ENCODE results near the gene ZFC3H1.

Gene ZFC3H1

DNA sequence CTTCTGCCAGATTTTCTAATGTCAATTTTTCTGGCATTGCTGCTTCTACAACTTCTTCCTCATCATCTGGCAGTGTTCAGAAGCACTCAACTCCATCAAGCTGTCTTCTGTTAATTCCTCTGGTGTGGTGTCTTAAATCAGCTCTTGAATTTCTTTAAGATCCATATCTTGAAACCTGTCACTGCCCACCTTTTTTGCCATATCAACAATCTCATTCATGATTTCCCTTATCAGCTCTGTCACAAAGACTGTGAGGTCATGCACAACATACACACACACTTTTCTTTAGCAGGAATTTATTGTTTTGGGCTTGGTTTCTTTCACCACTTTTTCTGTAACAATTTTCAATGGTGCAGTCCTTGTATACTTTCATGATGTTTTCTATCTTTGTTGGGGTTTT, 7.7 kb upstream of the ZFC3H1 start:
- DNase-seq: no peak

DNA sequence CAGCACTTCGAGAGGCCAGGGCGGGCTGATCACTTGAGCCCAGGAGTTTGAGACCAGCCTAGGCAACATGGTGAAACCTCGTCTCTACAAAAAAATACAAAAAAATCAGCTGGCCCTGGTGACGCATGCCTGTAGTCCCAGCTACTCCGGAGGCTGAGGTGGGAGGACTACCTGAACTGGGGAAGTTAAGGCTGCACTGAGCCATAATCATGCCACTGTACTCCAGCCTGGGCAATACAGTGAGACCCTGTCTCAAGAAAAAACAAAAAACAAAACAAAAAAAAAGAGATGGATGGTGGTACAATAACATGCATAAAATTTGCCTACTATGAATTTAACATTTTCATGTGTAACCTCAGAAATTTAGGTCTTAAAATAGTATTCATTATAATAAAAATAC, 2.6 kb upstream of the ZFC3H1 start:
- DNase-seq: no peak

DNA sequence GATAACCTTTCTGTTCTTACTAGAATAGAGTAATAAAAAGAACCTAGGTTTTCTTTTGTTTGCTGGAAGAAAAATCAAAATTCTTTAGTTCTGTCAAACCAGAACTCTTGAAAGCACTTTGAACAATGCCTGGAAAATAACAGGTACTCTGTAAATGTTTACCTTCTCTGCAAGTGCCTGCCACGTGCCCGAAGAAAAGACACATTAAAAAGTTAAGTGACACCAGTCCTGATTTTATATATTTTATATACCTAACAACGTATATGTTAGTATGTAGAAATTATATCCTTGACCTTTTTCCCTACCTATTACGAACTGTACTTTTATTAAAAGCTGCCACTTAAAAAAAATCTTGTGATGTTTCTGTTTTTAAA, 1.4 kb upstream of the ZFC3H1 start:
- no peak for DNase-seq

DNA sequence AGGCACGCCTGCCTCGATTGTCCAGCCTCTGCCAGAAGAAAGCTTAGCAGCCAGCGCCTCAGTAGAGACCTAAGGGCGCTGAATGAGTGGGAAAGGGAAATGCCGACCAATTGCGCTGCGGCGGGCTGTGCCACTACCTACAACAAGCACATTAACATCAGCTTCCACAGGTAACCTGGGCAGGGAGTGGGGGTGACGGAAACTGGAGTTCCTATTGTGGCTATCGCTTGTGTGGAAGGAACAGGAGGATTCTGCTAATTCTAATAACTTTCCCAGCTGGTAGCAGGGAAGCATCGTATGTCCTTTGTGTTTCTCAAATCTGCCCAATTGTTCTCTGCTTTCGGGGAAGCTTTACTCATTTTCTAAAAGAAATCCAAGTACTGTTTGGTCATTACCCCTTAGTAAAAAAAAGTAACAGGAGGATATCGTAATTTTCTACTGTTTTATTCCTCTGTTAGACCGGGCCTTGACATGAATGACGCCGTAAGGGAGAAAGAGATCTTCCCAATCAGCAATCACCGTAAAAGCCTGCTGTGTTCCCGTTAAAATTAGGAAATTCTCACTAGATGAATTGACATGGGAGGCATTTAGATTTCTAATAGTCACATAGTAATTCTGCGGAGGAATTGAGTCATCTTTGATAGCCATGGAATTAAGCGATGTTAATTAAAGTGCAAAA, 902 bp upstream of the ZFC3H1 start:
- DNase-seq: no peak

DNA sequence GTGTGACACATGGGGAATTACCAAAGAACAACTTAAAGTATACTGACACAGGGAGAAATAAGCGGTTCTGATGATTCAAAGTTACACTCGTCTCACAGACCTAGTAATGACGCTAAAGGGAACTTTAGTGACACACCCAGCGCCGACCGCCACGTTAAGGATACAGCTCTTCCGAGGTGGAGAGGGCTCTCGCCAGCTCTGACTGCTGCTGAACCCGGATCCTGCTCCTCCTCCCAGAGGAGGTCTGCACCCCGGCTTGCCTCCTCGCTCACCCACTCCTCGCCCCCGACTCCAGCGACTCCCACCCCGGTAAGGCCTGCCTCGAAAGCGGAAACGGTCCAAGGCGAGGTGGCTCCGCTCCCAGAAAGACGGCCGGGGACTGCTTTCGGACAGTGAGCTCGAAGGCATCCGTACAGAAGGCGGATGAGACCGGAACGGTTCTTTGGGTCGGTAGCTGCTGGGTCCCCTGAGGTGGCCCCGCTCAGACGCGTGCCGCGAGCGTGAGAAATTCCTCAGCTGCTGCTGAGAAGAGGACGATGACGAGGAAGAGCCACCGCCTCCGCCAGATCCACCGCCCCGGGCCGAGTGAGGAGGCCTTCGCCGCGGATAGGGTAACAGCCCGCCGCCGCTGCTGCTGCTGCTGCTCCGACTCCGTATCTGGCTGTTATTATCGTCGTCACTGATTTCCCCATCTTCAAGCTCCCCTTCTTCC, 643 bp downstream of the ZFC3H1 start:
- DNase-seq: peak; percentile 55

DNA sequence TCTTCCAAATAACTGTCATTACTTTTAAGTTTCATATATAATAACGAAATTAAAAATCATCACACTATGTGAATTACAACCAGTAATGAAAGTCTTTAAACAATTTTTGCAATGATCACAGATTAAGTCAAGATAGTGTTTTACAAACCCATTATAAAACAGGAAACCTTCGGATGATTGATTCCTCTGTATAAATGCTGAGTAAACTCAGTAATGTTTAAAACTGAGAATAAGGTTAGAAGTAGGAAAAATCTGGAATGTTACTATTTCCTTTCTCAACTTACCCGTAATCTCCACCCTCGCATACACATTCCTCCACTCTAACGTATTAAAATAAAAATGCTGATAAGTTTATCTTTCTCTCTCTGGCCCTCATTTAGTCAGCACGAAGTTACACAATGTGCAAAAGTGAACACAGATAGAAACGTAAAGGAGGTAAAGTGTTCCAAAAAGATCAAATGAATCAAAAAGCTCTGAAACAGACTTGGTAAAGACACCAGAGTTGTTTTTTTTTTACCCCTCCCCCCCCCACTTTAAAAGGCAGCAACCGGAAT, 1.6 kb downstream of the ZFC3H1 start:
- DNase-seq: no peak

DNA sequence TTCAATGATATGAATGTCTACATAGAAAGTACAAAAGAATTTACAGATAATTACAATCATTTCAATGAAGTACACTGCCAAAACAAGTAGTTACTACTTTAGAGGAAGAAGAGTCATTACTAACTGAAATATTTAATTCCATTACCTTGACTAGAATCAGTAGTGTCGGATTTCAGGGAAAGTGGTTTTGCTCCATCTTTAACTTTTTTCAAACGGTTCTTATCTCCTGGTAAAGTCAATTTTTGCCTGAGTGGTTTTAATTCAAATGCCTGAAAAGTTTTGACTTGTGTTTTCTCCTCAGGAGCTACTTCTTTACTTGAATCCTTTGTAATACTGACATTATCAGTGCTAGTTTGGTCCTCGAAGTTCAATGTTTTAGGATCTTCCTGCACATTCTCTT, 6.9 kb downstream of the ZFC3H1 start:
- no peak for DNase-seq

DNA sequence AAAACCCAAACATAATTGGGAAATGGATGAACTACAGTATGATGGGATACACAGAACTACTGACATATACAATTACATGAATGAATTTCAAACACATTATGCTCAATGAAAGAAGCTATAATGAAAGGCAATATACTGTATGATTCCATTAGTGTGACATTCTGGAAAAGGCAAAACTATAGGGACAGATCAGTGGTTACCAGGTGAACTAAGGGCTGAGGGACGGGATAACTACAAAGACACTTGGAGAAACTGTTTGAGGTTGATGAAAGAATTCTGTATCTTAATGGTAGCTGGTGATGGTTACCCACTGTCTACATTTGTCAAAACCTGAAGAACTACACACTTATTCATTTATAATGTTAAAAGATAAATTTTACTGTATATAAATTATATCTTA, 7.7 kb downstream of the ZFC3H1 start:
- no peak for DNase-seq

DNA sequence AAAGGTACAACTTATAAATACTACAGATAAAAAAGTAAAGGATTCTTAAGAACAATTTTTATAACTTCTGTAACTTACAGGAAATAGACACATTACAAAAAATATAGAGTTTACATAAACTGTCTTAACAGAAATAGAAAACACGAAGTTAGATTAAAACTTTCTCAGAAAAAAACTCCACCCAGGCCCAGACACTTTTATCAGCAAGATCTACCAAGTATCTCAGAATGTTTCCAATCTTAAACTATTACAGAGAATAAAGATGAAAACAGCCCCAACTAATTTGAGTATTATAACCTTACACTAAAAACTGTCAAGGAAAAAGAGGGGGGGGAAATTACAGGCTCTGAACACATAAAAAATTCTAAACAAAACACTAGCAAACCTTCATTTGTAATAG, 8.2 kb downstream of the ZFC3H1 start:
- DNase-seq: no peak

DNA sequence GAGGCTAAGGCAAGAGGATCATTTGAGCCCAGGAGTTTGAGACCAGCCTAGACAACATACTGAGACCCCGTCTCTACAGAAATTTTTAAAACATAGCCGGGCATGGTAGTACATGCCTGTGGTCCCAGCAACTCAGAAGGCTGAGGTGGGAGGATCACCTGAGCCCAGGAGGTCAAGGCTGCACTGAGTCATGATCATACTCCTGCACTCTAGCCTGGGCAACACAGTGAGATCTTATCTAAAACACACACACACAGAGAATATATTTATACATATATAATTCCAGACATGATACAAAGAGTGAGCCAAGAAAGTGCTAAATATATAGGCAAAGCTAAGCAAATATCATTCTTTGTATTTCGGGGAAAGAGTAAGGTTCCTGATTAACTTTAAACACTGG, 9.4 kb downstream of the ZFC3H1 start:
- DNase-seq: no peak

DNA sequence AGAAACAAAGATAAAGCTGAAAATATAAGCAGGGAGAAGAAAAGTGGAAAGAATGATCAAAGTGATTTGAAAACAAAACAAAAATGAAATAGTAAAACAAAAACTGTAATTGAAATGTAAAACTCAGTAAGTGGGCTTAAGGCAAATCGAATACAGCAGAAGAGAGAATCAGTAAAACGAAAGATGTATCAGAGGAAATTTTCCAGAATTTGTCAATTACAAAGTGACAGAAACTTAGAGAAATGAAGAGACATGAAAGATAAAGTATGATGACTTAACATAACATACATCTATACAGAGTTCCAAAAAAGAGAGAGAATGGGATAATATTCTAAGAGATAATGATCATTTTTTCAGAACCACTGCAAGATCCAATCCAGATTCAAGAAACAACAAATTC, 10.5 kb downstream of the ZFC3H1 start:
- DNase-seq: no peak

DNA sequence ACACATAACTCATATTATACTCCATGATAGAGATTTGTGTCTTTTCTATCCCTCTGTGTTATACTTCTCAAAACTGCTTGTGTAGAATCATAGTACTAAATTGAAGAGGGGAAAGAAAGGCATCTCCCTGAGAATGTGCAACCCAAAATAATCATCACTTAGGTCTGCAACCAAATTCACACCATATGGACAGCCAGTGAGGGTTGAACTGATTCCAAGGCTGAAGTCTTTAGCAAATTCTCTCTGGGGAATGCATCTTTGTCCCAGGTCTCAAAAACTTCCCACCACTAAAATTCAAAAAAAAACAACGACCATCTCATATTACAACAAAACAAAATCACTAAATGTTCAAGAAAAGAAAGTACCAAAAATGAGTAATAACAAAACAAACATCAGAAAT, 11.0 kb downstream of the ZFC3H1 start:
- DNase-seq: no peak

DNA sequence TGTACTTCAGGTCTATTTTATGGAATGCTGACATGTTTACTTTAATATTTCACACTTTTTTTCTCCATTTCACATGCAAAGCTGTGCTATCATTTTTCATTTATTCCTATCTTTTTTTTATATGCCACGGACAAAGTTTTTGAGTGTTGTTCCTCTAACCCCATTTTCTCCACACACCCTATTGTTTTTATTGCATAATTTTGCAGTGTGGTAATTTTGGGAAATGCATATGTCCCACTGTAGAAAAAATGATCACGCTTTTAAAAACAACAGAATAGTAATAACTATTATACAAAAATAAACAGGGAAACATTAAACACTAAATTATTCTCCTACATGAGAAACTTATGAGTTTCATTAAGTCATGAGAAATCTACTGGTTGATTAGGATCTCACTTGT, 14.2 kb downstream of the ZFC3H1 start:
- no peak for DNase-seq

DNA sequence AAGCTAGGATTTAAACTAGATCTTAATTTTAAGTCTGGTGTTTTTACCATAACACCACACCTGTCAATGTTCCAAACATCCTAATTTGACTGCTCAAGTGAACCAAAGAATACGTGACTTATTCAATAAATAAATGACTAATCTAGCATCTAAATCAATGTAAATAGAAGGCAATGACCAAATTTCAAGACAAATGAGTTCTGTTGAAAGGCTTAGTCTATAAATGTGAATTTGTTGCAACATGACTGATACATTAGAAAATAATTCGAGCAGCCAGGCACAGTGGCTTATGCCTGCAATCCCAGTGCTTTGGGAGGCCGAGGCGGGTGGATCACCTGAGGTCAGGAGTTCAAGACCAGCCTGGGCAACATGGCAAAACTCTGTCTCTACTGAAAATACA, 15.1 kb downstream of the ZFC3H1 start:
- no peak for DNase-seq

DNA sequence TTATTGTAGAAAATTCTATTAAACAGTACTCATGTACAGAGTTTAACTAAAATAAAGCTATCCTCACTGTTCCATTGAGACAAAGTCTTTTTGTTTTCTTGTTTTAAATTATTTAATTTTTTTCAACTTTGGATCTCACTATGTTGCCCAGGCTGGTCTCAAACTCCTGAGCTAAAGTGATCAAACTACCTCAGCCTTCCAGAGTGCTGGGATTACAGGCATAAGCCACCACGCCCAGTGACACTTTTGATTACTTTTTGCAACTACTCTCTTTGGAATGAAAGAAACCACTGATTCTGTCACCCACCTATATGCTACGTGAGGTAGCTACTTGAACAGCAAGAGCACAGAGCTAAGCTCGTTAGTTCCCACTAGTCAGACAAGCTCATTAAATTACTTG, 17.1 kb downstream of the ZFC3H1 start:
- DNase-seq: no peak

DNA sequence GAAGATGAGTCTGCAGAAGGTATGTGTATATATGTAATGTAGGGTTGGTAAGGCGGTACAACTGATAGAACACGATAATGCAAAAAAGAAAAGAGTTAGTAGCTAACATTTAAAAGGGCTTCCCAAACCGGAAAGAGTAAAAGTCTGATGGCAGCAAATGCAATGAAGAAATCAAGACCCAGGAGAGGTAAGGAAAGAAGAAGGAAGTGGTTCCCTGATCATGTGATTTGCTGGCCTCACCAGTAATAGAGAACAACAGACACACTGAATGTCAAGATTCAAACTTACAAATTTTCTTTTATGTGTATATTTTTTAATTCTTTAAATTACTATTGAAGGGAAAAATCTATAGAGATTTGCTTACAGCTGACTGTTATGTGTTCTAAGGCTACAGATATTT, 18.4 kb downstream of the ZFC3H1 start:
- DNase-seq: no peak

DNA sequence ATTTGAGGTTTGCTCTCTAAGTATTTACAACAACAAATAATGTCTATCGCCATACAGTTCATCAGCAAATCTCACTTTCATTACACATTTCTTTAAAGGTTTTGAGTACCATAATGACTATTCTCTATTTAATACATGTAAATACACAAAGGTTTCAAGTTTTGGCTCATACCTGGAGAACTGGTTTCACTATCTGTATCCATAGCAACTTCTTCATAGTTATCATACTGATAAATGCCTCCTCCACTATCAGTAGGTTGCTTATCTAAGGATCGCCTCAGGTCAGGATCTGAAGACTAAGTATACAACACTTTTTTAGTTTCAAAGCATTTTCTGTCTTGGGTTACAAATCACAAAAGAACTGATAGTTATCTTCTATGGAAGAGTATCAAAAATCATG, 21.4 kb downstream of the ZFC3H1 start:
- DNase-seq: no peak

DNA sequence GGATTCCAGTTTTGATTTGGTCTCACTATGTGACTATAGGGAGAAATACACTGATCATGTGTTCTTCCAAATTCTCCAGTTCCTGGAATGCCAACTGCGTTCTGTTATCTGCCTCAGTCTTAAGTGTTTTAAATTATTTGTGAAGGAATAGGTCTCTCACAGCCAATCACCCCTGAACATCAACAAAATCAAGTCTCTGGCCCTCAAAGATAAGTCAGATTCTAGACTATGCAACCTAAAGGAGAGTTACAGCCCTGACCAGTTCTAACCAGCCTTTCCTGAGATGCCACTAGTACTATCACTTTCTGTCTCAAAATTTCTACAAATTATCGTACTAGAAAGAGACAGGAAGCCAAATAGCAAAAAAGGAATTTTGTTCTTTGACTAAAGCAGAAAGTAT, 22.3 kb downstream of the ZFC3H1 start:
- no peak for DNase-seq

DNA sequence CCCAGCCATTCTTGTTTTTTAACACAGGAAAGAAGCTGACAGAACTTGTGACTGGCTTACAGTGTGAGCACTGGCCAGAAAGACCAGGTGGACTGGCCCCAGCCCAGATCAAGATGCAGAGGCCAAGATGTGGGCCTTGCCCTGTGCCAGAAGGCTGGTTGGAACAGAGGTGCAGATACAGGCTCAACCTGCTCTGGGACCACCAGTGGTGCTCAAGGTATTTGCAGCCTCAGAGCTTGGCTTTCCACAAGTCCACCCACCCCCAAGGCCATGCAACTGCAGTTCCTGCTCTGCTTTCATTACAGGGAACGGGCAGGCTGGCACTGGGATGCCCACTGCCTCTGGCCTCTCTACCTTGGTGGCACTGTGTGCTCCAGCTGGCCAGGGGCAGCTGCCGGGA, 23.3 kb downstream of the ZFC3H1 start:
- DNase-seq: no peak

DNA sequence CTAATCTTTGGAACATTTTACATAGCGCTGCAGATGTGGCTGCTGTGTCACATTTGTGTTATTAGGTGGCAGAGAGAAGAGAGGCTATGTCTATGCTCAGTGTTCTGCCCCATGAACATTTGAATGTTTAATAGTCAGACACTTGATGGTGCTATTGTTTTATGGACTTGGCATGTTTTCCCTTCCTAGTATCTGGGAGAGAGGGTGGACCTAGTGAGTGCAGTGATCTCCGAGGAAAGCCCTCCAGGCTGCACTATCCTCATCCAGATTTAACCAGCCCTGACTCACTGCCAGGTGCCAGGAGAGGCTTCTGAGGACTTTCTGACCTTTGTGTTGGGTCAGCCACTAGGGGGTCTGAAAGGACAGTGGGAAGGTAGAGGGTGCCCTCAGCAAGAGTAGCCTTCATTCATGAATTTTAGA, 24.3 kb downstream of the ZFC3H1 start:
- no peak for DNase-seq

DNA sequence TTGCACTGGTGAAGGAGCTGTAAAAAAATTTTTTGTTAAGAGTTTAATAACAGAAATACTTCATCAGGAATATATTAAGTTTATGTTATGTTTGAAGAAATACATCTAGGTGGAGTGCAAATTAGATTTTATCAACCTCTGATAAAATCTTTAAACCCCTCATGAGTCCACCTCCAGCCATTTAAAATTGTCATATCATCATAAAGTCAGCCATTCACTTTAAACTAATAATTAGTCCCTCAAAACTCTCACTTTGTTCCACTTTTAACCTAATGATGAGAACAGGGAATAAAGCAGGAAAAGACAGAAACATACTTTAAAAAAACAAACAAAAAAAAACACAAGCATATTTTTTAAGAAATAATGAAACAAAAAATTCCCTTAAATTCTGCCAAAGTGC, 25.1 kb downstream of the ZFC3H1 start:
- no peak for DNase-seq

DNA sequence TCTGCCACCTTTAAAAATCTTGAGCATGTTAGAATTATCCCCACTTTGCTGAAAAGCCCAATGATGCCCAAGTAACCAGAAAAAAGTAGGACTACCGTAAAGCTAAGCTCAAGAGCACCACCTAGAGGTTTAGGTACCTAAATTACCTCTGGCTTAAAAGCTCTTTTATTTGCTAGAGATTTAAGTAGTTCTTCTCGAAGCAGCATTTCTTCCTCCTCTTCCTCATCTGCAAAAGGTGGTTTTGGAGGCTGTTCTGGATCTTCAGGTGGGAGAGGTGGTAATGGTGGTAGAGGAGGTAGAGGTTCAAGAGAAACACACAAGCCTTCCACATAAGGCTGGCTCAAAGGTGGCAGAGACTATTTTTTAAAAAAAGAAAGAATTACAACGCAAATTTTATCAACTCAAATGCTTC, 26.9 kb downstream of the ZFC3H1 start:
- no peak for DNase-seq

DNA sequence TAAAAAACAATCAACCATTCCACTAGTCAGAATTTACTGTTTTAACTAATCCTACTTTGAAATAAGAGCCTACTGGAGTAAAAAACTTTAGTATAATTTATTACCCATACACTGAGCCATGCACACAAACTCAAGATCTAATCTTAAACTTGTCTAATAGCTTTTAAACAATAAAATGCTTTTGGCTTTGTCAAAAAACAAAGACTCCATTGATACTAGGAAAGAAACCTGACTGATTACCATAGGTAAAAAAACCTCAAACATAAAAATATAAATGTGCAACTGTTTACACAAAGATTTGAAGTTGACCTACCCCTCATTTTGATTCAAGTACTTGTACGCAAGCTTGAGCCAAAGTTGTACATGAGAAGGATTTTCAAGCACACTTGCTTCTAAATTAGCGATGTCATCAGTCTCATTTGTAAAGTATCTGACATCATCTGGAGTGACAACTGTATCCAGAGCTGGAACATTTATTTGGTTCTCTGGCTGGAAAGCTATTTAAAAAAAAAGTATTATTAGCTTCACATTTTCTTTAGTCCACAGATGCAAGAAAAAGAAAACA, 36.1 kb downstream of the ZFC3H1 start:
- DNase-seq: no peak

DNA sequence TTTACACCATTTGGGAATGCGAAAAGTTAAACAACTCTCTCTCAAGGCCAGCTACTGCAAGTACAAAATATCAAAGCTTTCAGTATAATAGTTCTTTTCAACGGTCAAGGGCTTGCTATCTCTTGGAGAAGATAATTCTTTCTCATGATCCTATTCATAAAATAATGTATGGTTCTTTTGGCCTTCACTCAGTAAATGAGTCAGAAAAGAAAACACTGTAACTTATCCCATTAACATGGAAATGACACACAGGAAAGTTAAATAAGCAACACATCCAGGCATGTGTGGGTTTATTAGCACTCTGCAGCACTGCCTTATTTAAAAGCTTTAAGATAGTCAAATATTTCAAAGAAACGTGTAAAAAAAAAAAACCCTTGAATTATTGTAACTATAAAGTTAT, 36.9 kb downstream of the ZFC3H1 start:
- no peak for DNase-seq

DNA sequence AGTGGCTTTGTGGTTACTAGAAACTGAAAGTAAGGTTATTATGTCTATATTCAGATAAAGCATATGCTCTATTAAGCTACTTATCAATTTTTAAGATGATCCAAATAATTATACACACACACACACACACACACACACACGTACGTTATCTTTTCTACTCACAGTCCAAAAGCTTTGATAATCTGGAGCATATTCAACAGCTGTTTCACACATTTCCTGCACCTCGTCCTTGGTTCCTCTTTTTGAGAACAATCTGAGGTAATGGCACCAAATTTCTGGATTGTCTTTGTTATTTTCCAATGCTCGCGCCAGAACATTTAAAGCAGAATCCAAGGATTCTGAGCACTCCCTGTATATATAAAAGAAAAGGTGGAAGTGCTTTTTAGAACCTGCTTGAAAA, 37.5 kb downstream of the ZFC3H1 start:
- no peak for DNase-seq
